ENCODE measurements around the gene PLEKHO2. TPM values are rescaled to one million over a fixed set of nuclear protein-coding genes. Genes with fewer than 3 reads are reported as not detected.

PLEKHO2 gene
- total and polyA plus RNA-seq, 10 of the 15 experiments (the other 5 are each of a cell fraction or from before 2014, with no cell fraction given): 1.4 to 25.6 (median 20.5) TPM

GRCh38 chr15:64836023-64836536 is 5.6 kb upstream of the PLEKHO2 start:
- FAIRE-seq (no peak), DNase-seq (ENCODE audit: low read depth, low spot score) (no peak), ATAC-seq (peak; percentile 9)
- 0 out of 2 replicates have a peak, but pooled peaks cover 10% of the 10 kb centered on the region for H3K4me1 ChIP-seq (ENCODE audit: control insufficient read depth, insufficient read depth, low read length)
- H3K36me3 ChIP-seq (ENCODE audit: control insufficient read depth in 2 of 2, insufficient read depth in 2 of 2, low read length in 1 of 2): no peaks in the 10 kb centered on the region
- intact Hi-C loops (cut with micrococcal nuclease; ENCODE audit: unreplicated experiment) (no loop called here), in situ Hi-C loops (cut with MboI) (no loop called here)
- ChIA-PET RAD21 (ENCODE audit: unreplicated experiment) (interaction anchor here (0.6 to 2.9 kb wide), 15 partner anchors 10 to 103 kb away, joined by 3 to 33 read pairs (median 5); partner anchors contain the start of gene PIF1), SMC1A (ENCODE audit: uncharacterized antibody, unreplicated experiment) (interaction anchor here (0.6 to 2.8 kb wide), 23 partner anchors 9 to 230 kb away, joined by 3 to 34 read pairs (median 4); partner anchors contain the start of gene PIF1), CTCF (interaction anchor here (0.6 to 10.2 kb wide), 27 partner anchors 9 to 160 kb away, joined by 3 to 115 read pairs (median 5); partner anchors contain the start of genes ANKDD1A and PIF1), POLR2A (interaction anchor here (0.8 to 2.5 kb wide), 10 partner anchors 9 to 95 kb away, joined by 3 to 24 read pairs (median 6); partner anchors contain the start of gene PIF1)
- no peak overlapping the region for H3K4me3 ChIP-seq
- TF ChIP-seq MLLT1 (IDR thresholded peaks at IDR 0.05): peak; percentile 59; the same call in 1 of the 2 replicates
- TF ChIP-seq CHD1 (IDR thresholded peaks at IDR 0.05; ENCODE audit: low read depth, low read length): no peak
- peak; percentile 8; the same call in 1 of the 2 replicates for TF ChIP-seq HDGF (IDR thresholded peaks at IDR 0.05)
- no peak for TF ChIP-seq CHD4 (IDR thresholded peaks at IDR 0.05)
- no peak for TF ChIP-seq SMAD5 (IDR thresholded peaks at IDR 0.05; ENCODE audit: low read depth)
- TF ChIP-seq EZH2 (IDR thresholded peaks at IDR 0.05; ENCODE audit: borderline replicate concordance, control insufficient read depth, low read depth, low read length): no peak
- no peak for TF ChIP-seq RAD21 (IDR thresholded peaks at IDR 0.05; ENCODE audit: insufficient read depth, low read depth, low read length)
- TF ChIP-seq BRCA1 (IDR thresholded peaks at IDR 0.05; ENCODE audit: low read depth, low read length): no peak
- TF ChIP-seq POLR2AphosphoS2 (IDR thresholded peaks at IDR 0.05; ENCODE audit: low read depth, low read length): no peak
- no peak for TF ChIP-seq BMI1 (IDR thresholded peaks at IDR 0.05; ENCODE audit: borderline replicate concordance)
- no peak for TF ChIP-seq SUZ12 (IDR thresholded peaks at IDR 0.05; ENCODE audit: unreplicated experiment)
- no peak for TF ChIP-seq SRF (IDR thresholded peaks at IDR 0.05; ENCODE audit: low read depth in 2 of 2, low read length in 2 of 2)
- no peak for TF ChIP-seq POU2F2 (IDR thresholded peaks at IDR 0.05; ENCODE audit: borderline replicate concordance, low read depth, low read length)
- no peak for TF ChIP-seq NR2F1 (conservative IDR thresholded peaks at IDR 0.05)
- TF ChIP-seq RELA (IDR thresholded peaks at IDR 0.05; ENCODE audit: borderline replicate concordance, partially characterized antibody): no peak
- TF ChIP-seq MAX (IDR thresholded peaks at IDR 0.05; ENCODE audit: low read depth, low read length): no peak
- no peak for TF ChIP-seq YBX1 (IDR thresholded peaks at IDR 0.05)
- WGBS (ENCODE audit: insufficient coverage, insufficient replicate concordance, low lambda C conversion rate, missing lambda C conversion rate): 58% methylated on average over 14 of the region's 14 CpGs
- no peaks in the 10 kb centered on the region for H4K20me1 ChIP-seq (ENCODE audit: control insufficient read depth, insufficient read depth)
- no peak overlapping the region for H3K27ac ChIP-seq (ENCODE audit: control insufficient read depth, insufficient read depth)
- peak overlapping the region; percentile 75 for H3K4me2 ChIP-seq (ENCODE audit: control insufficient read depth, insufficient read depth)
- H3K9me3 ChIP-seq (replicated peaks; ENCODE audit: control insufficient read depth, insufficient read depth, low read length): no peaks in the 10 kb centered on the region
- H2AFZ ChIP-seq (ENCODE audit: control insufficient read depth, low read depth, low read length): peak overlapping the region; percentile 78
- H3K27me3 ChIP-seq (replicated peaks in 1 of 2; ENCODE audit: control insufficient read depth in 2 of 2, insufficient read depth in 2 of 2, low read length in 1 of 2): no peaks in the 10 kb centered on the region
- H3K9ac ChIP-seq (ENCODE audit: control insufficient read depth, insufficient read depth, low read length): no peak overlapping the region
- no TSS peak for BruUV-seq (replicated peaks)
- no peaks in the 10 kb centered on the region for H3K79me2 ChIP-seq (ENCODE audit: control insufficient read depth, insufficient read depth, low read length)
